Suppressor macrophage treated with lipopolysaccharide for 4 hours (primary cell): ENCODE data around the gene DCHS1.

Experiments
- DNase-seq: peaks from one replicate; pipeline ENCODE4 v3.0.0-alpha.2; 2020

DCHS1 gene

GRCh38 chr11:6646918-6647679 is 8.5 kb downstream of the DCHS1 start:
- DNase-seq: peak; percentile 67

GRCh38 chr11:6646576-6646917 is 9.1 kb downstream of the DCHS1 start:
- no peak for DNase-seq

GRCh38 chr11:6646071-6646470 is 9.5 kb downstream of the DCHS1 start:
- DNase-seq: peak; percentile 30

GRCh38 chr11:6642957-6643356 is 12.7 kb downstream of the DCHS1 start:
- no peak for DNase-seq

GRCh38 chr11:6640985-6641701 is 14.5 kb downstream of the DCHS1 start:
- no peak for DNase-seq

GRCh38 chr11:6640036-6640984 is 15.3 kb downstream of the DCHS1 start:
- no peak for DNase-seq

- no peak for DNase-seq
These were observed 17.2 kb downstream of the DCHS1 start for GRCh38 chr11:6638429-6638828.

- no peak for DNase-seq
These were observed 17.7 kb downstream of the DCHS1 start for GRCh38 chr11:6637871-6638270.

- DNase-seq: no peak
These were observed 19.1 kb downstream of the DCHS1 start for GRCh38 chr11:6636480-6636879.

GRCh38 chr11:6635082-6635932 is 20.3 kb downstream of the DCHS1 start:
- DNase-seq: peak; percentile 75

- DNase-seq: no peak
These were observed 21.1 kb downstream of the DCHS1 start for GRCh38 chr11:6634534-6634933.

GRCh38 chr11:6633422-6634408 is 21.9 kb downstream of the DCHS1 start:
- DNase-seq: no peak

GRCh38 chr11:6632116-6633073 is 23.2 kb downstream of the DCHS1 start:
- DNase-seq: no peak

GRCh38 chr11:6631361-6631890 is 24.2 kb downstream of the DCHS1 start:
- DNase-seq: no peak

- no peak for DNase-seq
These were observed 24.8 kb downstream of the DCHS1 start for GRCh38 chr11:6630632-6631291.

- no peak for DNase-seq
These were observed 25.5 kb downstream of the DCHS1 start for GRCh38 chr11:6629892-6630631.

- DNase-seq: no peak
These were observed 26.1 kb downstream of the DCHS1 start for GRCh38 chr11:6629573-6629891.

- no peak for DNase-seq
These were observed 27.1 kb downstream of the DCHS1 start for GRCh38 chr11:6628526-6628925.
